Hepatocyte (in vitro differentiated cells): ENCODE data around the gene CRYBA1.

ENCODE experiments used
- CTCF ChIP-seq: fragments of 200-600 bp; sonication (generic); IDR thresholded peaks from 2 replicates; pipeline ENCODE4 v1.5.1; 2016; ENCODE audit warnings: antibody characterized with exemption, mild to moderate bottlenecking; ENCODE audit not compliant: poor library complexity
- EZH2 ChIP-seq: fragments of 200-600 bp; sonication (generic); IDR thresholded peaks from 2 replicates; pipeline ENCODE4 v1.6.1; 2016; ENCODE audit warnings: antibody characterized with exemption, mild to moderate bottlenecking, borderline replicate concordance

- TF ChIP-seq CTCF: no peak
- TF ChIP-seq EZH2: no peak
These were observed 11.1 kb downstream of the CRYBA1 start for GRCh38 chr17:29257756-29258155.
